Measurements from ENCODE around the gene FBXO36. TPM values are rescaled to one million over a fixed set of nuclear protein-coding genes. Genes with fewer than 3 reads are reported as not detected.

Gene FBXO36
- total RNA-seq, 1 donor from 2014 or later: 13.1 TPM

DNA sequence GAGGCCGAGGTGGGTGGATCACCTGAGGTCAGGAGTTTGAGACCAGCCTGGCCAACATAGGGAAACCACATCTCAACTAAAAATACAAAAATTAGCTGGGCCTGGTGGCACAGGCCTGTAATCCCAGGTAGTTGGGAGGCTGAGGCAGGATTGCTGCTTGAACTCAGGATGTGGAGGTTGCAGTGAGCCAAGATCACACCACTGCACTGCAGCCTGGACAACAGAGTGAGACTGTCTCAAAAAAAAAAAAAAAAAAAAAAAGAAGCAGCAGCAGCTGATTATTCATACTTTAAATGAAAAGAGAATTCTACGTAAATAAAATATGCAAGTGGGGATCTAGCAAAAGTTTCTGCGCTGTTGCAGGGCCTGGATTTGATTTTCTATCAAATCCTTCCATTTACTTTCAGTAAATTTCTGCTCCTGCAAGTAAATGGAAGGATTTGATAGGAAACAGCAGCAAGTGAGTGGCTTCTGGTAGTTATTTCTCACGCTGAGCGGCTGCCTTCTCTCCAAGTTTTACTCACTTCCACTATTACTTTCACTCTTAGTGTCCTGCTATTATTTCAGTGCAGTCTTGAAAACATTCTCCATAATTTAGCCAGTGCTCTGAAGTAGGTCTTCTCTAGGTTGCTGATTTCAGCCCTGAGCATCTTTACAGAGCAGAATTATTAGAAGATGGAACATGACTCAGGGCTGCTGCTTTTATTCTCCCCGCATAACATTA lies 78.0 kb downstream of the FBXO36 start:
- no peaks in the 10 kb centered on the region for H3K79me2 ChIP-seq (ENCODE audit: low read depth)
- H3F3A ChIP-seq (ENCODE audit: low read depth): no peaks in the 10 kb centered on the region
- no peaks in the 10 kb centered on the region for H3K4me1 ChIP-seq
- no peaks in the 10 kb centered on the region for H3K9me3 ChIP-seq (ENCODE audit: low read depth)
- H2AFZ ChIP-seq (replicated peaks): no peak overlapping the region
- Mint-ChIP-seq H3K4me1 (no peaks in the 10 kb centered on the region), H3K27me3 (ENCODE audit: insufficient read depth, low read depth) (peaks cover 4% of the 10 kb centered on the region), H3K4me3 (no peak overlapping the region), H3K27ac (no peak overlapping the region), H3K36me3 (peaks cover 12% of the 10 kb centered on the region), H3K9me3 (no peaks in the 10 kb centered on the region)
- DNase-seq (ENCODE audit: low spot score): no peak
- H3K9ac ChIP-seq: no peak overlapping the region
- no peaks in the 10 kb centered on the region for H4K20me1 ChIP-seq (ENCODE audit: low read depth)
- TF ChIP-seq EZH2phosphoT487 (IDR thresholded peaks at IDR 0.05) (no peak), EZH2 (IDR thresholded peaks at IDR 0.05) (no peak)
- TF ChIP-seq, protein P1, sequence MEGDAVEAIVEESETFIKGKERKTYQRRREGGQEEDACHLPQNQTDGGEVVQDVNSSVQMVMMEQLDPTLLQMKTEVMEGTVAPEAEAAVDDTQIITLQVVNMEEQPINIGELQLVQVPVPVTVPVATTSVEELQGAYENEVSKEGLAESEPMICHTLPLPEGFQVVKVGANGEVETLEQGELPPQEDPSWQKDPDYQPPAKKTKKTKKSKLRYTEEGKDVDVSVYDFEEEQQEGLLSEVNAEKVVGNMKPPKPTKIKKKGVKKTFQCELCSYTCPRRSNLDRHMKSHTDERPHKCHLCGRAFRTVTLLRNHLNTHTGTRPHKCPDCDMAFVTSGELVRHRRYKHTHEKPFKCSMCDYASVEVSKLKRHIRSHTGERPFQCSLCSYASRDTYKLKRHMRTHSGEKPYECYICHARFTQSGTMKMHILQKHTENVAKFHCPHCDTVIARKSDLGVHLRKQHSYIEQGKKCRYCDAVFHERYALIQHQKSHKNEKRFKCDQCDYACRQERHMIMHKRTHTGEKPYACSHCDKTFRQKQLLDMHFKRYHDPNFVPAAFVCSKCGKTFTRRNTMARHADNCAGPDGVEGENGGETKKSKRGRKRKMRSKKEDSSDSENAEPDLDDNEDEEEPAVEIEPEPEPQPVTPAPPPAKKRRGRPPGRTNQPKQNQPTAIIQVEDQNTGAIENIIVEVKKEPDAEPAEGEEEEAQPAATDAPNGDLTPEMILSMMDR (IDR thresholded peaks at IDR 0.05): no peak
- H3K36me3 ChIP-seq: no peaks in the 10 kb centered on the region
- no peak overlapping the region for H3K27ac ChIP-seq
- H3K4me2 ChIP-seq: no peak overlapping the region
- no peak overlapping the region for H3K4me3 ChIP-seq
- no peaks in the 10 kb centered on the region for H3K27me3 ChIP-seq

DNA sequence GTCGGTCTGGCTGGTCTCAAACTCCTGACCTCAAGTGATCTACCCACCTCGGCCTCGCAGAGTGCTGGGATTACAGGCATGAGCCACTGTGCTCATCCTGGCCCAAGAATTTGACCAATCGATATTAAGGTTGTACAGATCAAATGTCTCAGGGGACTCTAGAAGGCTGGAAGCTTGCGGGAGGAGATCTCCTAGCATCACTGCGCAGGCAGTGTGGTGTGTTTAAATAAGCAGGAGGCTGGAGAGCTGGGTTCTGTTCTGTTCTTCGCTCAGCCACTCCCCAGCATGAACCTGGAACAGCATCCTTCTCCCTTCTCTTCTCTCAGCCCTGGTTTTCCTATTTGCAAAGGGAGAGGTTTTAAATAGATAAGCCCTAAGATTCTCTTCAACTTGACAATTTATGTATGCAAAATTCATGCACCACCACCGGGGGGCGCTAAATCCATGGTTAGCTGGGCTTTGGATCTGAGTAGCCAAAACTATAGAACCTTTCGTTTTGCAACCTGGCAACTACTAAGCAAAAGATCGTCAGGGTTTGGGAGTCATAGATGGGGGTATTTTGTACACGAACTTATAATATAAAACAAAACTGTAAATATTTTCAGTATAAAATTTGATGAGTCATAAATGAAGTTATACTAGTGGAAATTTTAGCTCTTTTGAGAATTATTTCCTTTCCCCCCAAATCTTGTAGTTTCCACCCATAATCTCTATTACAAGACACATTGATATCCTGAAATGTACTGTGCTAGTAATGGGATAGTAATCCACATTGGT lies 85.8 kb downstream of the FBXO36 start:
- H3K36me3 ChIP-seq: no peaks in the 10 kb centered on the region
- H3K4me2 ChIP-seq: no peak overlapping the region
- Mint-ChIP-seq H3K36me3 (peaks cover 8% of the 10 kb centered on the region), H3K4me1 (peaks cover 8% of the 10 kb centered on the region), H3K27ac (no peak overlapping the region), H3K4me3 (no peak overlapping the region), H3K27me3 (ENCODE audit: insufficient read depth, low read depth) (no peaks in the 10 kb centered on the region), H3K9me3 (no peaks in the 10 kb centered on the region)
- H3K79me2 ChIP-seq (ENCODE audit: low read depth): no peaks in the 10 kb centered on the region
- peak; percentile 70 for DNase-seq (ENCODE audit: low spot score)
- H3K4me1 ChIP-seq: no peaks in the 10 kb centered on the region
- no peak overlapping the region for H2AFZ ChIP-seq (replicated peaks)
- TF ChIP-seq, protein P1 (IDR thresholded peaks at IDR 0.05): peak; percentile 94
- TF ChIP-seq EZH2 (IDR thresholded peaks at IDR 0.05) (no peak), EZH2phosphoT487 (IDR thresholded peaks at IDR 0.05) (no peak)
- H4K20me1 ChIP-seq (ENCODE audit: low read depth): no peaks in the 10 kb centered on the region
- no peak overlapping the region for H3K4me3 ChIP-seq
- no peak overlapping the region for H3K9ac ChIP-seq
- no peak overlapping the region for H3K27ac ChIP-seq
- H3K9me3 ChIP-seq (ENCODE audit: low read depth): no peaks in the 10 kb centered on the region
- no peaks in the 10 kb centered on the region for H3F3A ChIP-seq (ENCODE audit: low read depth)
- no peaks in the 10 kb centered on the region for H3K27me3 ChIP-seq

- Histone ChIP-seq H3K4me2 (no peak overlapping the region), H4K20me1 (ENCODE audit: low read depth) (no peaks in the 10 kb centered on the region), H2AFZ (replicated peaks) (no peak overlapping the region), H3K4me1 (no peaks in the 10 kb centered on the region), H3F3A (ENCODE audit: low read depth) (no peaks in the 10 kb centered on the region), H3K79me2 (ENCODE audit: low read depth) (no peaks in the 10 kb centered on the region), H3K9ac (no peak overlapping the region), H3K36me3 (no peaks in the 10 kb centered on the region), H3K9me3 (ENCODE audit: low read depth) (no peaks in the 10 kb centered on the region), H3K27ac (no peak overlapping the region), H3K4me3 (no peak overlapping the region), H3K27me3 (no peaks in the 10 kb centered on the region)
- H3K27me3 Mint-ChIP-seq (ENCODE audit: insufficient read depth, low read depth): no peaks in the 10 kb centered on the region
- no peaks in the 10 kb centered on the region for H3K9me3 Mint-ChIP-seq
- peaks cover 8% of the 10 kb centered on the region for H3K36me3 Mint-ChIP-seq
- peak overlapping the region; percentile 59 for H3K27ac Mint-ChIP-seq
- no peak overlapping the region for H3K4me3 Mint-ChIP-seq
- peaks cover 8% of the 10 kb centered on the region for H3K4me1 Mint-ChIP-seq
- no peak for DNase-seq (ENCODE audit: low spot score)
- TF ChIP-seq, protein P1 (IDR thresholded peaks at IDR 0.05): no peak
- no peak for TF ChIP-seq EZH2phosphoT487 (IDR thresholded peaks at IDR 0.05)
- TF ChIP-seq EZH2 (IDR thresholded peaks at IDR 0.05): no peak
These were observed 86.4 kb downstream of the FBXO36 start for GRCh38 chr2:230008708-230009066.
